Endothelial cell of umbilical vein (primary cell): ENCODE data around the gene GP5.

ENCODE experiments used
- EZH2 ChIP-seq: IDR thresholded peaks from 2 replicates; pipeline ENCODE4 v1.6.1; 2012; ENCODE audit warnings: borderline replicate concordance, low read depth, mild to moderate bottlenecking, moderate library complexity, low read length, inconsistent platforms; ENCODE audit not compliant: severe bottlenecking
- FOS ChIP-seq: IDR thresholded peaks from 2 replicates; pipeline ENCODE4 v1.6.1; 2011; ENCODE audit warnings: mild to moderate bottlenecking, low read length, moderate library complexity, borderline replicate concordance; ENCODE audit not compliant: insufficient read depth
- JUN ChIP-seq: IDR thresholded peaks from 2 replicates; pipeline ENCODE4 v1.6.1; 2011; ENCODE audit warnings: borderline replicate concordance, low read depth; ENCODE audit not compliant: insufficient read length, insufficient read depth
- MYC ChIP-seq: IDR thresholded peaks from one replicate; pipeline ENCODE4 v1.6.1; 2011; ENCODE audit warnings: mild to moderate bottlenecking, low read depth, low read length
- POLR2A ChIP-seq: IDR thresholded peaks from 2 replicates; pipeline ENCODE4 v1.6.1; 2012; ENCODE audit warnings: low read depth, mild to moderate bottlenecking, control low read depth, low read length
- POLR2AphosphoS5 ChIP-seq: IDR thresholded peaks from 2 replicates; pipeline ENCODE4 v1.6.1; 2012; ENCODE audit warnings: low read depth, mild to moderate bottlenecking, control low read depth, low read length, moderate library complexity; ENCODE audit not compliant: insufficient read depth
- TF ChIP-seq, protein P1 (sequence below): IDR thresholded peaks from 2 replicates; pipeline ENCODE4 v1.6.1; 2011; ENCODE audit not compliant: insufficient read depth, insufficient read length
- TF ChIP-seq, protein P2 (sequence below), 2 donors: IDR thresholded peaks; 1 replicate in 1 of 2; 2 replicates in 1 of 2; pipeline ENCODE4 v1.5.1; 2011; ENCODE audit warnings: low read length in 2 of 2, mild to moderate bottlenecking in 2 of 2, moderate library complexity in 2 of 2, control low read depth in 1 of 2, inconsistent platforms in 1 of 2, low read depth in 1 of 2; ENCODE audit not compliant: insufficient read depth in 1 of 2; ENCODE audit errors: extremely low read depth in 1 of 2

DNA sequence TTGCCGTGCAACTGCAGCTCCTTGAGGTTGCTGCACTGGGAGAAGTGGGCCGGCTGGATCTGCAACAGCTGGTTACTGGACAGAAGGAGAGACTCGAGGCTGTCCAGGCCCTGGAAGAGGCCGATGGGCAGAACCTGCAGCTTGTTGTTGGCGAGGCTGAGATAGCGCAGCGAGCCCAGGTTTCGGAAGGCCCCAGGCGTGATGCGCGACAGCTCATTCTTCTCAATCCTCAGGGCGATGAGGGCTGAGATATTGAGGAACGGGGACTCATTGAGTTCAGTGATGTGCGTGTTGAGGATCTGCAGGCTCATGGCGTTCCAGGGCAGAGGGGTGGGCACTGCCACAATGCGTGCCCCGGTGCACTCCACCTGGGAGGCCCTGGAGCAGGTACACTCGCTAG is 38.5 kb downstream of the GP5 start:
- no peak for TF ChIP-seq POLR2AphosphoS5
- TF ChIP-seq, protein P1, sequence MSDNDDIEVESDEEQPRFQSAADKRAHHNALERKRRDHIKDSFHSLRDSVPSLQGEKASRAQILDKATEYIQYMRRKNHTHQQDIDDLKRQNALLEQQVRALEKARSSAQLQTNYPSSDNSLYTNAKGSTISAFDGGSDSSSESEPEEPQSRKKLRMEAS = no peak
- TF ChIP-seq, protein P2, sequence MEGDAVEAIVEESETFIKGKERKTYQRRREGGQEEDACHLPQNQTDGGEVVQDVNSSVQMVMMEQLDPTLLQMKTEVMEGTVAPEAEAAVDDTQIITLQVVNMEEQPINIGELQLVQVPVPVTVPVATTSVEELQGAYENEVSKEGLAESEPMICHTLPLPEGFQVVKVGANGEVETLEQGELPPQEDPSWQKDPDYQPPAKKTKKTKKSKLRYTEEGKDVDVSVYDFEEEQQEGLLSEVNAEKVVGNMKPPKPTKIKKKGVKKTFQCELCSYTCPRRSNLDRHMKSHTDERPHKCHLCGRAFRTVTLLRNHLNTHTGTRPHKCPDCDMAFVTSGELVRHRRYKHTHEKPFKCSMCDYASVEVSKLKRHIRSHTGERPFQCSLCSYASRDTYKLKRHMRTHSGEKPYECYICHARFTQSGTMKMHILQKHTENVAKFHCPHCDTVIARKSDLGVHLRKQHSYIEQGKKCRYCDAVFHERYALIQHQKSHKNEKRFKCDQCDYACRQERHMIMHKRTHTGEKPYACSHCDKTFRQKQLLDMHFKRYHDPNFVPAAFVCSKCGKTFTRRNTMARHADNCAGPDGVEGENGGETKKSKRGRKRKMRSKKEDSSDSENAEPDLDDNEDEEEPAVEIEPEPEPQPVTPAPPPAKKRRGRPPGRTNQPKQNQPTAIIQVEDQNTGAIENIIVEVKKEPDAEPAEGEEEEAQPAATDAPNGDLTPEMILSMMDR (IDR thresholded peaks at IDR 0.05; ENCODE audit: extremely low read depth in 1 of 2, insufficient read depth in 1 of 2, low read depth in 1 of 2, low read length in 2 of 2) = no peak
- TF ChIP-seq POLR2A = no peak
- no peak for TF ChIP-seq EZH2
- no peak for TF ChIP-seq MYC
- no peak for TF ChIP-seq FOS
- TF ChIP-seq JUN = no peak
